ENCODE measurements around the gene FUT9.

The FUT9 gene

DNA sequence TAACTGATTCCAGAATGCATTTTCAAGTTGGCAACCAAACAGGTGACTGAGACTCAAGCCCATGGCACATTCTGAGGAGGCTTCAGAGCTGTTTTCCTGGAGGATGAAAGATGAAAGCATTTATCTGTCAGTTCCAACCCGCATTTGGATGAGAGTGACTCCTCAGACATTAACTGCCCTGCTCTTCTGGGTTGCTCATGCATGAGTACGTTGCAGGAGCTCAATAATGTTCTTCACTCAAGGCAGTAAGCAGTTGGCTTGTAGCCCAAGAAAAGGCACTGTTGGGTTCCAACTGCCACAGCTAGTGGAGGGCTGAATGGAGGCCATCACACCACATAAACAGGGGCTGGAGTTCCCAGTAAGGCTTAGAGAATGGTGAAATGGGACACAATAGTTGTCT is 155.3 kb downstream of the FUT9 start:
- ChIA-PET POLR2A (no interaction called here), CTCF (no interaction called here)
- TF ChIP-seq FOXA1 (IDR thresholded peaks at IDR 0.05) (no peak), NFRKB (IDR thresholded peaks at IDR 0.05) (no peak), L3MBTL2 (conservative IDR thresholded peaks at IDR 0.05) (no peak), ZNF384 (IDR thresholded peaks at IDR 0.05) (no peak), ELF4 (IDR thresholded peaks at IDR 0.05) (no peak), LEF1 (IDR thresholded peaks at IDR 0.05; ENCODE audit: borderline replicate concordance) (no peak), HDGF (IDR thresholded peaks at IDR 0.05; ENCODE audit: borderline replicate concordance) (no peak), BHLHE40 (IDR thresholded peaks at IDR 0.05; ENCODE audit: borderline replicate concordance) (no peak), SP1 (IDR thresholded peaks at IDR 0.05) (no peak), FOXK2 (IDR thresholded peaks at IDR 0.05) (no peak), FOXM1 (IDR thresholded peaks at IDR 0.05; ENCODE audit: borderline replicate concordance) (no peak), CTBP1 (IDR thresholded peaks at IDR 0.05; ENCODE audit: borderline replicate concordance) (no peak), TARDBP (IDR thresholded peaks at IDR 0.05) (no peak), ARNT (IDR thresholded peaks at IDR 0.05) (no peak), SUZ12 (IDR thresholded peaks at IDR 0.05) (no peak)
- TF ChIP-seq, protein P1, sequence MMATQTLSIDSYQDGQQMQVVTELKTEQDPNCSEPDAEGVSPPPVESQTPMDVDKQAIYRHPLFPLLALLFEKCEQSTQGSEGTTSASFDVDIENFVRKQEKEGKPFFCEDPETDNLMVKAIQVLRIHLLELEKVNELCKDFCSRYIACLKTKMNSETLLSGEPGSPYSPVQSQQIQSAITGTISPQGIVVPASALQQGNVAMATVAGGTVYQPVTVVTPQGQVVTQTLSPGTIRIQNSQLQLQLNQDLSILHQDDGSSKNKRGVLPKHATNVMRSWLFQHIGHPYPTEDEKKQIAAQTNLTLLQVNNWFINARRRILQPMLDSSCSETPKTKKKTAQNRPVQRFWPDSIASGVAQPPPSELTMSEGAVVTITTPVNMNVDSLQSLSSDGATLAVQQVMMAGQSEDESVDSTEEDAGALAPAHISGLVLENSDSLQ (IDR thresholded peaks at IDR 0.05): no peak
- no peak for DNase-seq (ENCODE audit: extremely low spot score)

DNA sequence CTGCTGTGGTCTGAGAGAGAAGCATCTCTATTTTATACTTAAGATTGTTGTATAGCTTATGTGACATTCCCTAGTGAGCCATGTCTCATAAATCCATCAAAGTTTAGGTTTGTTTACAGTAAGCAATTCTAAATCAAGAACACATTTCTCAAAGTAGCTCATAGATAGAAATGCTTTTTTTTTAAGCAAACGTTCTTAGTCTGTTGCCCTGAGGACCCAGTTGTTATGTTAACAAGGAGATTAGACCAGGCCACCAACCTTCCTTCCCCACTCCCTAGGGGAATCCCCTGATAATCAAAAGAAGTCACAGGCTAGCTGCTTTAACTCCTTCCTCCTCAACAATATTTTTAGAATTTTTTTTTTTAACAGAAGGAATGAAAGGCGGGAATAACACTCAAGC is 169.0 kb downstream of the FUT9 start:
- no peak for TF ChIP-seq SUZ12 (IDR thresholded peaks at IDR 0.05)
- no peak for TF ChIP-seq ARNT (IDR thresholded peaks at IDR 0.05)
- TF ChIP-seq NFRKB (IDR thresholded peaks at IDR 0.05): no peak
- TF ChIP-seq CTBP1 (IDR thresholded peaks at IDR 0.05; ENCODE audit: borderline replicate concordance): no peak
- TF ChIP-seq TARDBP (IDR thresholded peaks at IDR 0.05): no peak
- TF ChIP-seq ELF4 (IDR thresholded peaks at IDR 0.05): no peak
- no peak for TF ChIP-seq FOXA1 (IDR thresholded peaks at IDR 0.05)
- no peak for TF ChIP-seq FOXM1 (IDR thresholded peaks at IDR 0.05; ENCODE audit: borderline replicate concordance)
- no peak for TF ChIP-seq HDGF (IDR thresholded peaks at IDR 0.05; ENCODE audit: borderline replicate concordance)
- no peak for TF ChIP-seq L3MBTL2 (conservative IDR thresholded peaks at IDR 0.05)
- TF ChIP-seq FOXK2 (IDR thresholded peaks at IDR 0.05): no peak
- TF ChIP-seq BHLHE40 (IDR thresholded peaks at IDR 0.05; ENCODE audit: borderline replicate concordance): no peak
- TF ChIP-seq SP1 (IDR thresholded peaks at IDR 0.05): no peak
- TF ChIP-seq ZNF384 (IDR thresholded peaks at IDR 0.05): no peak
- TF ChIP-seq, protein P1 (IDR thresholded peaks at IDR 0.05): no peak
- no peak for TF ChIP-seq LEF1 (IDR thresholded peaks at IDR 0.05; ENCODE audit: borderline replicate concordance)
- CTCF ChIA-PET: no interaction called here
- POLR2A ChIA-PET: no interaction called here
- DNase-seq (ENCODE audit: extremely low spot score): no peak

DNA sequence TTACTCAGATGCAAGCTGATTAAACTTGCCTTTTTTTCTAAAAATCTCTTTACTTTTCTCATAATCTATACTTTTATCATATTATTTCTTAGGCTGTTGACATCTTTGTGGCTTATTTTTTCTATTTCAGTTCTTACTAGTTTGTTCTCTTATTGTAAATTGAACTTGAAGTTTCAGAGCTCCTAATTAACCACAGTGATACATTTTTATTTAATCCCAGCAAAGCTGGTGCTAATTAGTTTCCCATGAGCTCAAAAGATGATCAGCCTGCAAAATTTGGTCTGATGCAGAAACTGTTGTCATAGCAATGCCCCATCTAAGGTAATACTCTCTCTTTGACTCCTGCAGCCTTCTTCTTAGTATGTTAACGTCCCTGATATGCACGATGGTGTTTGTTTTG is 170.3 kb downstream of the FUT9 start:
- CTCF ChIA-PET: no interaction called here
- POLR2A ChIA-PET: no interaction called here
- TF ChIP-seq, protein P1 (IDR thresholded peaks at IDR 0.05): no peak
- TF ChIP-seq FOXA1 (IDR thresholded peaks at IDR 0.05) (no peak), NFRKB (IDR thresholded peaks at IDR 0.05) (no peak), FOXM1 (IDR thresholded peaks at IDR 0.05; ENCODE audit: borderline replicate concordance) (no peak), BHLHE40 (IDR thresholded peaks at IDR 0.05; ENCODE audit: borderline replicate concordance) (no peak)
- no peak for DNase-seq (ENCODE audit: extremely low spot score)

DNA sequence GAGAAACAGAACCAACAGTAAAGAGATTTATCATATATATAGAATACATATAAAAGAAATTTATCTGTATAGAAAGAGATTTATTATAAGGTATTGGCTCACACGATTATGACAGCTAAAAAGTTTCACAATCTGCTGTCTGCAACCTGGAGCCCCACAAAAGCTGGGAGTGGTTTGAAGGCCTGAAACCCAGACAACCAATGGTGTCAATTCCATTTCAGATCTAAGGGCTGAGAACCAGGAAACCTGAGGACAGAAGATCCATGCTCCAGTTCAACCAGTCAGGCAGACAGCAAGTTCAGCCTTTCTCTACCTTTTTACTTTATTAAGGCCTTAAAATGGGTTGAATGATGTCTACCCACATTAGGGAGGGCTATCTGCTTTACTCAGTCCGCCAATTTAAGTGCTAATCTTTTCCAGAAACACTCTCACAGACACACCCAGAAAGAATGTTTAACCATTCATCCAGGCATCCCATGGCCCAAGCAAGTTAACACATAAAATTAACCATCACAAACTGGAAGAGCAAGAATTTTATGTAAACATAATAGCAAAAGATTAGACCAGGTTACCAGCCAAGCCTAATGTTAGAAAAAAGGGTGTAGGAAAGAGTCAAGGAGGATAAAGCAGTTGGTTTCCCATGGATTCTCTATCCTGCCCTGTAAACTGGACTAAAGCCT is 170.9 kb downstream of the FUT9 start:
- ChIA-PET CTCF (no interaction called here), POLR2A (no interaction called here)
- TF ChIP-seq, protein P1 (IDR thresholded peaks at IDR 0.05): no peak
- TF ChIP-seq ARNT (IDR thresholded peaks at IDR 0.05) (no peak), L3MBTL2 (conservative IDR thresholded peaks at IDR 0.05) (no peak), FOXM1 (IDR thresholded peaks at IDR 0.05; ENCODE audit: borderline replicate concordance) (no peak), SP1 (IDR thresholded peaks at IDR 0.05) (no peak), FOXA1 (IDR thresholded peaks at IDR 0.05) (no peak), HDGF (IDR thresholded peaks at IDR 0.05; ENCODE audit: borderline replicate concordance) (no peak), ELF4 (IDR thresholded peaks at IDR 0.05) (no peak), FOXK2 (IDR thresholded peaks at IDR 0.05) (no peak), LEF1 (IDR thresholded peaks at IDR 0.05; ENCODE audit: borderline replicate concordance) (no peak), BHLHE40 (IDR thresholded peaks at IDR 0.05; ENCODE audit: borderline replicate concordance) (no peak), TARDBP (IDR thresholded peaks at IDR 0.05) (no peak), CTBP1 (IDR thresholded peaks at IDR 0.05; ENCODE audit: borderline replicate concordance) (no peak), NFRKB (IDR thresholded peaks at IDR 0.05) (no peak)
- no peak for DNase-seq (ENCODE audit: extremely low spot score)

DNA sequence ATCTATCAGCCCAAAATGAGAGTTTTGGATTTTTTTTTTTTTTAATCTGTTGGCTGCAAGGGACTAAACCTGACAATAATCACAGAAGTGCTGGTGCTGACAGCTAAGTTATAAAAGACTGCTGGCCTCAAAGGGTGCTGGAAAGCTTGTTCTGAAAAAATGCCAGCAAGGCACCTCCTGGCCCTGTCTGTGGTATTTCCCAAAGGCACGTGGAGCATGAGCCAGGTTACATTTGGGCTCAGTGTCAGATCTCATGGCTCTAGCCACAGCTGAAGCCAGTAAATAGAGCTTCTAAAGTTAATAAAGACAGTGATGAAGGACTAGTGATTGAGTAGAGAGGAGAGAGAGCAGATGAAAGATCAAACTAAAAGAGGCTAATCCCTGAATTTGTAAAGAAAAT is 178.9 kb downstream of the FUT9 start:
- ChIA-PET POLR2A (no interaction called here), CTCF (no interaction called here)
- no peak for TF ChIP-seq CTBP1 (IDR thresholded peaks at IDR 0.05; ENCODE audit: borderline replicate concordance)
- TF ChIP-seq SUZ12 (IDR thresholded peaks at IDR 0.05): no peak
- no peak for TF ChIP-seq BHLHE40 (IDR thresholded peaks at IDR 0.05; ENCODE audit: borderline replicate concordance)
- no peak for TF ChIP-seq L3MBTL2 (conservative IDR thresholded peaks at IDR 0.05)
- TF ChIP-seq ARNT (IDR thresholded peaks at IDR 0.05): no peak
- no peak for DNase-seq (ENCODE audit: extremely low spot score)

DNA sequence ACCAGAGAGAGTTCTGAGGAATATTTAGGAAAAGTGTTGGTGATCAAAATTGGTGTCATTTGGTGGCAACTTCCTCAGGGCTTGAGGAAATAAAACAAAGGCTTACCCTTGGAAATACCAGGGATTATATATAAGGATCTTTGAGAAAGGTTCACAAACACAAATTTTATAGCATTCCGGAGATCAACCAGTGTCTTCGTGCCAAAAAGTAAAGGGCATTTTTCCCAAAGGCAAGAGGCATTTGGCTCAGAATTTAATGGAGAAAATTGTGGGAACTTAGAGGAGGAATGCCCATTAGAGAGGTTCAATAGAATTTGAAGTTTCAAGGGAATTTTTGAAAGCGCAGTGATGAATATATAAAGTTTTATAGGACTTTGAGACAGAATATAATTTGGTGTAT is 179.5 kb downstream of the FUT9 start:
- ChIA-PET CTCF (no interaction called here), POLR2A (no interaction called here)
- TF ChIP-seq FOXA1 (IDR thresholded peaks at IDR 0.05) (no peak), NFRKB (IDR thresholded peaks at IDR 0.05) (no peak), FOXM1 (IDR thresholded peaks at IDR 0.05; ENCODE audit: borderline replicate concordance) (no peak), SP1 (IDR thresholded peaks at IDR 0.05) (no peak)
- TF ChIP-seq, protein P1 (IDR thresholded peaks at IDR 0.05): no peak
- DNase-seq (ENCODE audit: extremely low spot score): no peak
